IMR-90 (cell line): ENCODE data around the gene TOR1A. TPM values are rescaled to one million over a fixed set of nuclear protein-coding genes. Genes with fewer than 3 reads are reported as not detected.
A peak's percentile ranks its signal among the peaks of the same experiment; 100 is the strongest.

Source experiments
- ATAC-seq: fragments of 200-7000 bp; cut with Tn5 transposase; 2 replicates; pipeline ENCODE4 v1.9.1; 2020; ENCODE audit warnings: low read depth, mild to moderate bottlenecking, moderate library complexity
- BruUV-seq: library from RNA; stranded (reverse); fragments of 400-500 nt; replicated peaks from 2 replicates; lab custom pipeline; 2021; lab: Mats Ljungman, UMichigan
- CTCF ChIA-PET: fragments of 300-600 bp; formaldehyde crosslinking; extraction: SDS; loops from one replicate; lab custom pipeline; 2021; ENCODE audit warnings: antibody characterized with exemption; lab: Yijun Ruan, JAX
- POLR2A ChIA-PET: fragments of 300-600 bp; sonication (Branson Sonifier 250); formaldehyde crosslinking; loops from one replicate; lab custom pipeline; 2022; ENCODE audit warnings: antibody characterized with exemption; ENCODE audit not compliant: unreplicated experiment; lab: Charles Lee
- DNase-seq: peaks from one replicate; pipeline ENCODE4 v3.0.0; 2013
- H2AFZ ChIP-seq: replicated peaks from 2 replicates; pipeline ENCODE3; 2013; ENCODE audit warnings: low read length, mild to moderate bottlenecking; ENCODE audit not compliant: poor library complexity
- H2AK5ac ChIP-seq: 2 replicates; pipeline ENCODE4 v1.6.1; 2013; ENCODE audit warnings: low read depth, low read length, inconsistent platforms
- H2AK9ac ChIP-seq: replicated peaks from 2 replicates; pipeline ENCODE3; 2013; ENCODE audit warnings: mild to moderate bottlenecking, low read depth, low read length, moderate library complexity; ENCODE audit not compliant: poor library complexity
- H2BK120ac ChIP-seq: 2 replicates; pipeline ENCODE4 v1.6.1; 2013; ENCODE audit warnings: low read depth, low read length, inconsistent platforms
- H2BK15ac ChIP-seq: 3 replicates; pipeline ENCODE4 v1.6.1; 2013; ENCODE audit warnings: low read depth, low read length, inconsistent platforms
- H2BK20ac ChIP-seq: 2 replicates; pipeline ENCODE4 v1.6.1; 2013; ENCODE audit warnings: low read depth, mild to moderate bottlenecking, inconsistent platforms, low read length, moderate library complexity
- H2BK5ac ChIP-seq: 2 replicates; pipeline ENCODE4 v1.6.1; 2013; ENCODE audit warnings: mild to moderate bottlenecking, low read depth, low read length, inconsistent platforms; ENCODE audit not compliant: poor library complexity, severe bottlenecking
- H3K14ac ChIP-seq: replicated peaks from 2 replicates; pipeline ENCODE4 v1.6.1; 2013; ENCODE audit warnings: low read depth, low read length, inconsistent platforms
- H3K18ac ChIP-seq: 2 replicates; pipeline ENCODE4 v1.6.1; 2013; ENCODE audit warnings: low read depth, low read length, control low read depth
- H3K23ac ChIP-seq: 2 replicates; pipeline ENCODE4 v1.6.1; 2013; ENCODE audit warnings: low read depth, low read length, inconsistent platforms
- H3K27ac ChIP-seq: 2 replicates; pipeline ENCODE4 v1.5.1; 2013; ENCODE audit warnings: mild to moderate bottlenecking, control low read depth, low read length; ENCODE audit not compliant: insufficient read depth
- H3K27me3 ChIP-seq: 2 replicates; pipeline ENCODE4 v1.6.1; 2013; ENCODE audit warnings: low read length; ENCODE audit not compliant: control insufficient read depth, insufficient read depth
- H3K36me3 ChIP-seq: 2 replicates; pipeline ENCODE4 v1.6.1; 2013; ENCODE audit warnings: low read length, mixed read lengths; ENCODE audit not compliant: control insufficient read depth, insufficient read depth
- H3K4ac ChIP-seq: 2 replicates; pipeline ENCODE4 v1.6.1; 2013; ENCODE audit warnings: low read depth, low read length, inconsistent platforms
- H3K4me1 ChIP-seq: 2 replicates; pipeline ENCODE4 v1.6.1; 2013; ENCODE audit warnings: low read length, mixed read lengths; ENCODE audit not compliant: control insufficient read depth, insufficient read depth
- H3K4me2 ChIP-seq: 2 replicates; pipeline ENCODE4 v1.6.1; 2013; ENCODE audit warnings: low read depth, mild to moderate bottlenecking, control low read depth, low read length, moderate library complexity
- H3K4me3 ChIP-seq: 2 replicates; pipeline ENCODE4 v1.5.1; 2013; ENCODE audit warnings: low read depth, mild to moderate bottlenecking, control low read depth, low read length, moderate library complexity; ENCODE audit not compliant: insufficient read depth
- H3K56ac ChIP-seq: 2 replicates; pipeline ENCODE4 v1.6.1; 2013; ENCODE audit warnings: low read length, inconsistent platforms; ENCODE audit not compliant: insufficient read depth; ENCODE audit errors: extremely low read depth
- H3K79me1 ChIP-seq, 2 experiments: 2 replicates each; pipeline ENCODE4 v1.6.1; 2013; ENCODE audit warnings: low read length in 2 of 2, inconsistent platforms in 1 of 2, low read depth in 1 of 2
- H3K9ac ChIP-seq: 2 replicates; pipeline ENCODE4 v1.6.1; 2013; ENCODE audit warnings: low read depth, low read length, control low read depth
- H3K9me1 ChIP-seq: 2 replicates; pipeline ENCODE4 v1.6.1; 2013; ENCODE audit warnings: low read length, inconsistent platforms; ENCODE audit not compliant: insufficient read depth
- H3K9me3 ChIP-seq: 2 replicates; pipeline ENCODE4 v1.6.1; 2013; ENCODE audit warnings: low read length; ENCODE audit not compliant: control insufficient read depth, insufficient read depth
- H4K20me1 ChIP-seq: 2 replicates; pipeline ENCODE4 v1.6.1; 2013; ENCODE audit warnings: low read length, inconsistent platforms; ENCODE audit not compliant: insufficient read depth
- H4K5ac ChIP-seq: 2 replicates; pipeline ENCODE4 v1.6.1; 2013; ENCODE audit warnings: mild to moderate bottlenecking, low read depth, low read length, control low read depth
- H4K8ac ChIP-seq, 2 experiments: 2 replicates each; pipeline ENCODE4 v1.6.1; 2013; ENCODE audit warnings: low read depth in 2 of 2, low read length in 2 of 2, control low read depth in 1 of 2, inconsistent platforms in 1 of 2
- H4K91ac ChIP-seq: 2 replicates; pipeline ENCODE4 v1.6.1; 2013; ENCODE audit warnings: low read depth, low read length, inconsistent platforms; ENCODE audit not compliant: insufficient read depth
- BHLHE40 ChIP-seq: fragments of 150-350 bp; IDR thresholded peaks from 2 replicates; pipeline ENCODE4 v1.6.1; 2016; ENCODE audit warnings: mild to moderate bottlenecking, low read depth, low read length
- CEBPB ChIP-seq: IDR thresholded peaks from 2 replicates; pipeline ENCODE4 v1.6.1; 2012; ENCODE audit warnings: low read depth, low read length, improper control_type of control experiment
- CHD1 ChIP-seq: IDR thresholded peaks from 2 replicates; pipeline ENCODE4 v1.6.1; 2012; ENCODE audit warnings: low read depth, low read length, improper control_type of control experiment
- FOS ChIP-seq: fragments of 150-350 bp; IDR thresholded peaks from 2 replicates; pipeline ENCODE4 v1.6.1; 2016; ENCODE audit warnings: low read depth, low read length
- MAZ ChIP-seq: IDR thresholded peaks from 2 replicates; pipeline ENCODE4 v1.6.1; 2012; ENCODE audit warnings: low read depth, mild to moderate bottlenecking, low read length, improper control_type of control experiment, moderate library complexity, borderline replicate concordance
- POLR2A ChIP-seq: IDR thresholded peaks from 2 replicates; pipeline ENCODE4 v1.6.1; 2012; ENCODE audit warnings: mild to moderate bottlenecking, low read depth, low read length
- RAD21 ChIP-seq: IDR thresholded peaks from 2 replicates; pipeline ENCODE4 v1.6.1; 2012; ENCODE audit warnings: low read length, improper control_type of control experiment
- WGBS, 2 experiments: methylation state at CpG; one replicate each; pipeline versions ENCODE4 v1.1.5 to v1.1.7; 2013; ENCODE audit warnings: missing lambda C conversion rate in 2 of 2; ENCODE audit not compliant: insufficient read length in 1 of 2; ENCODE audit errors: extremely low coverage in 2 of 2; 5-methylcytosine and 5-hydroxymethylcytosine counted together
- dilution Hi-C: fragments of 300-500 bp; cut with HindIII; formaldehyde crosslinking; loops from one replicate; pipeline ENCODE4 v1.14.3; 2018; ENCODE audit warnings: low sequenced_read_pairs; ENCODE audit not compliant: unreplicated experiment
- in situ Hi-C: fragments of 300-500 bp; cut with MboI; formaldehyde crosslinking; loops from 3 replicates; pipeline ENCODE4 v1.14.3; 2019; ENCODE audit warnings: low sequenced_read_pairs, inconsistent platforms, mixed read lengths
- intact Hi-C: fragments of 100-400 bp; cut with micrococcal nuclease; formaldehyde crosslinking; loops from 2 replicates; pipeline ENCODE4 v1.10.0; 2022
- polyA plus RNA-seq, 3 experiments: library from polyadenylated mRNA; depleted of rRNA; stranded (reverse); fragments of >200 nt; gene quantifications; 2 replicates each; pipeline ENCODE4 v1.2.3, GENCODE V29; 2012; ENCODE audit warnings: low replicate concordance in 1 of 3
- total RNA-seq: library from RNA; depleted of rRNA; stranded (reverse); fragments of >200 nt; gene quantifications from 2 replicates; pipeline ENCODE4 v1.2.3, GENCODE V29; 2012
- TF ChIP-seq, protein P1 (sequence below): fragments of 150-350 bp; IDR thresholded peaks from 2 replicates; pipeline ENCODE4 v1.6.1; 2016; ENCODE audit warnings: low read depth, mild to moderate bottlenecking, low read length, moderate library complexity, borderline replicate concordance
- TF ChIP-seq, protein P2 (sequence below): conservative IDR thresholded peaks from 2 replicates; pipeline ENCODE4 v1.5.1; 2012; ENCODE audit warnings: mild to moderate bottlenecking, low read depth, low read length, improper control_type of control experiment

TOR1A gene
- total and polyA plus RNA-seq, 2 of the 4 experiments (the other 2 are of a cell fraction), result 27.1 to 74.2 TPM

DNA sequence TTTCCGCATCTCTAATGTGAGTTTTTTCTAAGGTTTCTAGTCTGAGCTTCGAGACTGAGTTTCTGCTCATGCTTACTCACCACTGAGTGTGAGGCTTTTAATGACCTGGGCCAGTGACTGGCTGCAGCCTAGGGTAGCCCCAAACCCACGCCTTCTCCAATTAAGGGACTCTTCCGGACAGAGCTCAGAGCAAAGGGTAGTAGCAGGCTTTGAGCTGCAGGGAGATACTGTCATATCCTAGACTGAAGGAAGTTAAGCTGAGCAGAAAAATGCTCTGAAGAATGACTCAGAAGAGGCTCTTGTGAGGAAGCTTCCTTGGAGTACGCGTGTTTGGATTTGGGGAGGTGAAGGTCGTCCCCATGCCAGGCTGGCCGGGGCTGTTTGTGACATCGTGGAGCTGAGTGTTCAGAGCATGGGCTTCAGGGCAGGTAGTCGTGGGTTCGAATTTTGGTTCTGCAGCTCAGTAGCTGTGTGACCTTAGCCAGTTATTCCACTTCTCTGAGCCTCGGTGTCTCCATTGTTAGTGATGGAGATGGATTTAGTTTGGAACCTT is 14.8 kb upstream of the TOR1A start:
- H3K27ac ChIP-seq, result peak overlapping the region; percentile 41
- H4K5ac ChIP-seq, result 0 out of 2 replicates have a peak overlapping the region, but pooled peaks have one; percentile 3
- H2AK9ac ChIP-seq, result peak overlapping the region; percentile 79
- peak; percentile 65 for ATAC-seq
- in situ Hi-C loops (no loop called here), intact Hi-C loops (no loop called here), dilution Hi-C loops (no loop called here)
- peak overlapping the region; percentile 61 for H3K14ac ChIP-seq
- peak overlapping the region; percentile 37; the same call in 1 of the 2 replicates for H3K9ac ChIP-seq
- no peak overlapping the region for H2BK15ac ChIP-seq
- peak overlapping the region; percentile 94 for H2AK5ac ChIP-seq
- peak overlapping the region in 1 of 2 experiments; percentile 74; a peak in 2 of 4 replicates for H4K8ac ChIP-seq
- peak overlapping the region; percentile 58 for H3K4me2 ChIP-seq
- H2BK5ac ChIP-seq, result peak overlapping the region; percentile 80
- H4K20me1 ChIP-seq, result peaks cover 16% of the 10 kb centered on the region
- H3K9me1 ChIP-seq, result peaks cover 14% of the 10 kb centered on the region
- H3K79me1 ChIP-seq, result peaks cover 40 to 70% of the 10 kb centered on the region in 2 experiments
- peaks cover 13% of the 10 kb centered on the region for H3K4me1 ChIP-seq
- no TSS peak for BruUV-seq
- H3K36me3 ChIP-seq, result peaks cover 7% of the 10 kb centered on the region
- peak; percentile 12; the same call in 1 of the 2 replicates for TF ChIP-seq RAD21
- no peak for TF ChIP-seq CEBPB
- TF ChIP-seq, protein P1, sequence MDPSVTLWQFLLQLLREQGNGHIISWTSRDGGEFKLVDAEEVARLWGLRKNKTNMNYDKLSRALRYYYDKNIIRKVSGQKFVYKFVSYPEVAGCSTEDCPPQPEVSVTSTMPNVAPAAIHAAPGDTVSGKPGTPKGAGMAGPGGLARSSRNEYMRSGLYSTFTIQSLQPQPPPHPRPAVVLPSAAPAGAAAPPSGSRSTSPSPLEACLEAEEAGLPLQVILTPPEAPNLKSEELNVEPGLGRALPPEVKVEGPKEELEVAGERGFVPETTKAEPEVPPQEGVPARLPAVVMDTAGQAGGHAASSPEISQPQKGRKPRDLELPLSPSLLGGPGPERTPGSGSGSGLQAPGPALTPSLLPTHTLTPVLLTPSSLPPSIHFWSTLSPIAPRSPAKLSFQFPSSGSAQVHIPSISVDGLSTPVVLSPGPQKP, result peak; percentile 59; the same call in 1 of the 2 replicates
- TF ChIP-seq POLR2A, result 0 out of 2 replicates have a peak, but pooled peaks have one; percentile 27
- peak; percentile 32; the same call in 1 of the 2 replicates for TF ChIP-seq BHLHE40
- TF ChIP-seq, protein P2, sequence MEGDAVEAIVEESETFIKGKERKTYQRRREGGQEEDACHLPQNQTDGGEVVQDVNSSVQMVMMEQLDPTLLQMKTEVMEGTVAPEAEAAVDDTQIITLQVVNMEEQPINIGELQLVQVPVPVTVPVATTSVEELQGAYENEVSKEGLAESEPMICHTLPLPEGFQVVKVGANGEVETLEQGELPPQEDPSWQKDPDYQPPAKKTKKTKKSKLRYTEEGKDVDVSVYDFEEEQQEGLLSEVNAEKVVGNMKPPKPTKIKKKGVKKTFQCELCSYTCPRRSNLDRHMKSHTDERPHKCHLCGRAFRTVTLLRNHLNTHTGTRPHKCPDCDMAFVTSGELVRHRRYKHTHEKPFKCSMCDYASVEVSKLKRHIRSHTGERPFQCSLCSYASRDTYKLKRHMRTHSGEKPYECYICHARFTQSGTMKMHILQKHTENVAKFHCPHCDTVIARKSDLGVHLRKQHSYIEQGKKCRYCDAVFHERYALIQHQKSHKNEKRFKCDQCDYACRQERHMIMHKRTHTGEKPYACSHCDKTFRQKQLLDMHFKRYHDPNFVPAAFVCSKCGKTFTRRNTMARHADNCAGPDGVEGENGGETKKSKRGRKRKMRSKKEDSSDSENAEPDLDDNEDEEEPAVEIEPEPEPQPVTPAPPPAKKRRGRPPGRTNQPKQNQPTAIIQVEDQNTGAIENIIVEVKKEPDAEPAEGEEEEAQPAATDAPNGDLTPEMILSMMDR, result no peak; the same call in 1 of the 2 replicates
- no peak for TF ChIP-seq MAZ
- TF ChIP-seq CHD1, result no peak
- 0 out of 2 replicates have a peak, but pooled peaks have one; percentile 2 for TF ChIP-seq FOS
- H3K23ac ChIP-seq, result peak overlapping the region; percentile 28; the same call in 1 of the 2 replicates
- ChIA-PET CTCF (no interaction called here), POLR2A (interaction anchor here (0.5 kb wide), 1 partner anchor 100 kb away, joined by 3 read pairs; no protein-coding TSS in a partner anchor)
- H3K18ac ChIP-seq, result peak overlapping the region; percentile 20; the same call in 1 of the 2 replicates
- DNase-seq, result peak; percentile 91
- H3K27me3 ChIP-seq, result no peaks in the 10 kb centered on the region
- peak overlapping the region; percentile 48; the same call in 1 of the 2 replicates for H4K91ac ChIP-seq
- peak overlapping the region; percentile 61; the same call in 1 of the 2 replicates for H2BK120ac ChIP-seq
- no peak overlapping the region for H3K56ac ChIP-seq
- H3K9me3 ChIP-seq, result no peaks in the 10 kb centered on the region
- H2AFZ ChIP-seq, result peak overlapping the region; percentile 3
- H3K4ac ChIP-seq, result peak overlapping the region; percentile 73
- WGBS, 2 experiments, result 70% methylated on average over 5 of the region's 12 CpGs; no CpG with 5 or more reads in 1 of the 2 experiments
- no peak overlapping the region for H3K4me3 ChIP-seq
- peak overlapping the region; percentile 67; the same call in 1 of the 2 replicates for H2BK20ac ChIP-seq
